Liver (tissue), 3 donors: ENCODE data around the gene SGK1.
"Not testable (repeated sequence)": the region's sequence is repeated elsewhere in the genome, so short reads cannot be mapped to it uniquely, and the experiment has no call there.

ENCODE experiments used
- EGR1 ChIP-seq, 2 donors: IDR thresholded peaks; 2 replicates each; pipeline ENCODE4 v1.6.1; 2016 to 2018; ENCODE audit warnings: antibody characterized with exemption in 2 of 2, low read depth in 2 of 2
- RAD21 ChIP-seq, 2 donors: IDR thresholded peaks; 2 replicates each; pipeline ENCODE4 v1.6.1; 2016; ENCODE audit warnings: antibody characterized with exemption in 2 of 2, mild to moderate bottlenecking in 2 of 2
- YY1 ChIP-seq: IDR thresholded peaks from 2 replicates; pipeline ENCODE4 v1.6.1; 2016; ENCODE audit warnings: antibody characterized with exemption, mild to moderate bottlenecking
- TF ChIP-seq, protein P1 (sequence below): IDR thresholded peaks from 2 replicates; pipeline ENCODE4 v1.6.1; 2016; ENCODE audit warnings: antibody characterized with exemption
- TF ChIP-seq, protein P2 (sequence below): fragments of 150-350 bp; IDR thresholded peaks from 2 replicates; pipeline ENCODE4 v1.5.1; 2017; ENCODE audit warnings: improper control_type of control experiment, low read depth, low read length; ENCODE audit not compliant: missing input control
- TF ChIP-seq, protein P3 (sequence below): IDR thresholded peaks from 2 replicates; pipeline ENCODE4 v1.6.1; 2016; ENCODE audit warnings: antibody characterized with exemption
- TF ChIP-seq, protein P4 (sequence below): IDR thresholded peaks from 2 replicates; pipeline ENCODE4 v1.6.1; 2016; ENCODE audit warnings: antibody characterized with exemption
- donor health status: healthy.
- donor health status: healthy.

DNA sequence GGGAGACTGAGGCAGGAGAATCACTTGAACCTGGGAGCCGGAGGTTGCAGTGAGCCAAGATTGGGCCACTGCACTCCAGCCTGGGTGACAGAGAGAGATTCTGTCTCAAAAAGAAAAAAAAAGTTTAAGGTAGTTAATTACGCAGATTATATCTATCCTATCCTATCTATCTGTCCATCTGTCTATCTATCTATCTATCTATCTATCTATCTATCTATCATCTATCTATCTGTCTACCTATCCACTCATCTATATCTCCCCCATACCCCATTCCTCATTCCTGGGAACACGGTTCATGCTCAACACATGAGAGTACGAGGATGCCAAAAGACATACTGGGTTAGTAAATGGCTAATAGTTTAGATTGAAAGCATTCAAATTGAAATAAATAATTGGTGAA lies 8.3 kb upstream of the SGK1 start:
- TF ChIP-seq RAD21 (IDR thresholded peaks at IDR 0.05); YY1; EGR1 (IDR thresholded peaks at IDR 0.05; ENCODE audit: low read depth in 2 of 2): not testable (repeated sequence)
- TF ChIP-seq, protein P1, sequence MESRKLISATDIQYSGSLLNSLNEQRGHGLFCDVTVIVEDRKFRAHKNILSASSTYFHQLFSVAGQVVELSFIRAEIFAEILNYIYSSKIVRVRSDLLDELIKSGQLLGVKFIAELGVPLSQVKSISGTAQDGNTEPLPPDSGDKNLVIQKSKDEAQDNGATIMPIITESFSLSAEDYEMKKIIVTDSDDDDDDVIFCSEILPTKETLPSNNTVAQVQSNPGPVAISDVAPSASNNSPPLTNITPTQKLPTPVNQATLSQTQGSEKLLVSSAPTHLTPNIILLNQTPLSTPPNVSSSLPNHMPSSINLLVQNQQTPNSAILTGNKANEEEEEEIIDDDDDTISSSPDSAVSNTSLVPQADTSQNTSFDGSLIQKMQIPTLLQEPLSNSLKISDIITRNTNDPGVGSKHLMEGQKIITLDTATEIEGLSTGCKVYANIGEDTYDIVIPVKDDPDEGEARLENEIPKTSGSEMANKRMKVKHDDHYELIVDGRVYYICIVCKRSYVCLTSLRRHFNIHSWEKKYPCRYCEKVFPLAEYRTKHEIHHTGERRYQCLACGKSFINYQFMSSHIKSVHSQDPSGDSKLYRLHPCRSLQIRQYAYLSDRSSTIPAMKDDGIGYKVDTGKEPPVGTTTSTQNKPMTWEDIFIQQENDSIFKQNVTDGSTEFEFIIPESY: not testable (repeated sequence)
- TF ChIP-seq, protein P2, sequence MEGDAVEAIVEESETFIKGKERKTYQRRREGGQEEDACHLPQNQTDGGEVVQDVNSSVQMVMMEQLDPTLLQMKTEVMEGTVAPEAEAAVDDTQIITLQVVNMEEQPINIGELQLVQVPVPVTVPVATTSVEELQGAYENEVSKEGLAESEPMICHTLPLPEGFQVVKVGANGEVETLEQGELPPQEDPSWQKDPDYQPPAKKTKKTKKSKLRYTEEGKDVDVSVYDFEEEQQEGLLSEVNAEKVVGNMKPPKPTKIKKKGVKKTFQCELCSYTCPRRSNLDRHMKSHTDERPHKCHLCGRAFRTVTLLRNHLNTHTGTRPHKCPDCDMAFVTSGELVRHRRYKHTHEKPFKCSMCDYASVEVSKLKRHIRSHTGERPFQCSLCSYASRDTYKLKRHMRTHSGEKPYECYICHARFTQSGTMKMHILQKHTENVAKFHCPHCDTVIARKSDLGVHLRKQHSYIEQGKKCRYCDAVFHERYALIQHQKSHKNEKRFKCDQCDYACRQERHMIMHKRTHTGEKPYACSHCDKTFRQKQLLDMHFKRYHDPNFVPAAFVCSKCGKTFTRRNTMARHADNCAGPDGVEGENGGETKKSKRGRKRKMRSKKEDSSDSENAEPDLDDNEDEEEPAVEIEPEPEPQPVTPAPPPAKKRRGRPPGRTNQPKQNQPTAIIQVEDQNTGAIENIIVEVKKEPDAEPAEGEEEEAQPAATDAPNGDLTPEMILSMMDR: not testable (repeated sequence)
- TF ChIP-seq, protein P3, sequence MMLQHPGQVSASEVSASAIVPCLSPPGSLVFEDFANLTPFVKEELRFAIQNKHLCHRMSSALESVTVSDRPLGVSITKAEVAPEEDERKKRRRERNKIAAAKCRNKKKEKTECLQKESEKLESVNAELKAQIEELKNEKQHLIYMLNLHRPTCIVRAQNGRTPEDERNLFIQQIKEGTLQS: not testable (repeated sequence)
- TF ChIP-seq, protein P4, sequence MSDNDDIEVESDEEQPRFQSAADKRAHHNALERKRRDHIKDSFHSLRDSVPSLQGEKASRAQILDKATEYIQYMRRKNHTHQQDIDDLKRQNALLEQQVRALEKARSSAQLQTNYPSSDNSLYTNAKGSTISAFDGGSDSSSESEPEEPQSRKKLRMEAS: not testable (repeated sequence)
